GM18907 (cell line): ENCODE measurements around the gene IL17RE.
"Not testable (repeated sequence)": the region's sequence is repeated elsewhere in the genome, so short reads cannot be mapped to it uniquely, and the experiment has no call there.

Experiments
- ATAC-seq: cut with Tn5 transposase; IDR thresholded peaks from one replicate; pipeline ENCODE4 v1.9.1; 2021; ENCODE audit warnings: mild to moderate bottlenecking, moderate library complexity; ENCODE audit not compliant: unreplicated experiment

IL17RE gene

GRCh38 chr3:9902372-9903237, at the start of gene IL17RE:
IL17RE (plus strand) TSS chr3:9902848; CDS start chr3:9902933, 85 bp downstream.
- ATAC-seq, result no peak

GRCh38 chr3:9854291-9854940, 48.2 kb upstream of the IL17RE start:
- not testable (repeated sequence) for ATAC-seq

GRCh38 chr3:9855594-9855993, 47.1 kb upstream of the IL17RE start:
- no peak for ATAC-seq

GRCh38 chr3:9859530-9860025, 43.1 kb upstream of the IL17RE start:
- ATAC-seq, result no peak

- no peak for ATAC-seq
These were observed 41.4 kb upstream of the IL17RE start for GRCh38 chr3:9861201-9861600.

GRCh38 chr3:9861626-9862130, 41.0 kb upstream of the IL17RE start:
- ATAC-seq, result no peak

GRCh38 chr3:9862391-9863057, 40.1 kb upstream of the IL17RE start:
- ATAC-seq, result peak; percentile 42

GRCh38 chr3:9863058-9863772, 39.4 kb upstream of the IL17RE start:
- no peak for ATAC-seq

- ATAC-seq, result no peak
These were observed 38.3 kb upstream of the IL17RE start for GRCh38 chr3:9864200-9864927.

GRCh38 chr3:9865125-9865637, 37.5 kb upstream of the IL17RE start:
- ATAC-seq, result not testable (repeated sequence)

GRCh38 chr3:9866639-9867038, 36.0 kb upstream of the IL17RE start:
- ATAC-seq, result no peak

- ATAC-seq, result no peak
These were observed 35.5 kb upstream of the IL17RE start for GRCh38 chr3:9867106-9867505.

- ATAC-seq, result no peak
These were observed 32.7 kb upstream of the IL17RE start for GRCh38 chr3:9869955-9870354.

- ATAC-seq, result no peak
These were observed 31.7 kb upstream of the IL17RE start for GRCh38 chr3:9870978-9871377.

- not testable (repeated sequence) for ATAC-seq
These were observed 30.6 kb upstream of the IL17RE start for GRCh38 chr3:9872067-9872466.

GRCh38 chr3:9875448-9875847, 27.2 kb upstream of the IL17RE start:
- no peak for ATAC-seq

- not testable (repeated sequence) for ATAC-seq
These were observed 26.4 kb upstream of the IL17RE start for GRCh38 chr3:9876255-9876654.

- no peak for ATAC-seq
These were observed 25.7 kb upstream of the IL17RE start for GRCh38 chr3:9876991-9877390.

GRCh38 chr3:9878700-9879099, 23.9 kb upstream of the IL17RE start:
- no peak for ATAC-seq
